GM12874 (cell line): ENCODE data around the gene KIF16B.

ENCODE experiments used
- CTCF ChIP-seq: IDR thresholded peaks from 2 replicates; pipeline ENCODE4 v1.5.1; 2011; ENCODE audit warnings: low read depth, mild to moderate bottlenecking, control low read depth, low read length, moderate library complexity; ENCODE audit not compliant: insufficient read depth

KIF16B gene

GRCh38 chr20:16360668-16361067, 212.6 kb downstream of the KIF16B start:
- TF ChIP-seq CTCF = no peak

- TF ChIP-seq CTCF = no peak
These were observed 219.8 kb downstream of the KIF16B start for GRCh38 chr20:16353417-16353781.

GRCh38 chr20:16352751-16353416, 220.4 kb downstream of the KIF16B start:
- no peak for TF ChIP-seq CTCF

GRCh38 chr20:16352321-16352720, 220.9 kb downstream of the KIF16B start:
- no peak for TF ChIP-seq CTCF

GRCh38 chr20:16351415-16351814, 221.8 kb downstream of the KIF16B start:
- TF ChIP-seq CTCF = no peak

GRCh38 chr20:16350465-16350864, 222.8 kb downstream of the KIF16B start:
- no peak for TF ChIP-seq CTCF

GRCh38 chr20:16349523-16350260, 223.6 kb downstream of the KIF16B start:
- TF ChIP-seq CTCF = no peak
